ENCODE results near the gene SPOCK2. TPM values are rescaled to one million over a fixed set of nuclear protein-coding genes. Genes with fewer than 3 reads are reported as not detected.

SPOCK2 gene
- total RNA-seq, 2 donors from 2014 or later: 5.1 to 163 TPM

DNA sequence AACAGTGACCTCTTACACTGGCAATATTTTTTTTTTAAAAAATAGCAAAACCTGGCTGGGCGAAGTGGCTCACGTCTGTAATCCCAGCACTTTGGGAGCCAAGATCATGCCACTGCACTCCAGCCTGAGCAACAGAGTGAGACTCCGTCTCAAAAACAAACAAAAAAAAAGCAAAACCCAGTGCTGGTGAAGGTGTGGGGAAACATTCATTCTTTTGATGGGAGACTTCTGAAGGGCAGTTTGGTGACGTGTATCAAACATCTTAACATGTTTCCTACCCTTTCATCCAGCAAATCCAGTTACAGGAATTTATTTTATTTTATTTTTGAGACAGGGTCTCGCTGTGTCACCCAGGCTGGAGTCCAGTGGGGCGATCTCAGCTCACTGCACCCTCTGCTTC lies 66.1 kb downstream of the SPOCK2 start:
- H3K4me3 ChIP-seq: no peak overlapping the region
- TF ChIP-seq POLR2A (IDR thresholded peaks at IDR 0.05) (no peak), POLR2AphosphoS5 (IDR thresholded peaks at IDR 0.05) (no peak)
- TF ChIP-seq, protein P1, sequence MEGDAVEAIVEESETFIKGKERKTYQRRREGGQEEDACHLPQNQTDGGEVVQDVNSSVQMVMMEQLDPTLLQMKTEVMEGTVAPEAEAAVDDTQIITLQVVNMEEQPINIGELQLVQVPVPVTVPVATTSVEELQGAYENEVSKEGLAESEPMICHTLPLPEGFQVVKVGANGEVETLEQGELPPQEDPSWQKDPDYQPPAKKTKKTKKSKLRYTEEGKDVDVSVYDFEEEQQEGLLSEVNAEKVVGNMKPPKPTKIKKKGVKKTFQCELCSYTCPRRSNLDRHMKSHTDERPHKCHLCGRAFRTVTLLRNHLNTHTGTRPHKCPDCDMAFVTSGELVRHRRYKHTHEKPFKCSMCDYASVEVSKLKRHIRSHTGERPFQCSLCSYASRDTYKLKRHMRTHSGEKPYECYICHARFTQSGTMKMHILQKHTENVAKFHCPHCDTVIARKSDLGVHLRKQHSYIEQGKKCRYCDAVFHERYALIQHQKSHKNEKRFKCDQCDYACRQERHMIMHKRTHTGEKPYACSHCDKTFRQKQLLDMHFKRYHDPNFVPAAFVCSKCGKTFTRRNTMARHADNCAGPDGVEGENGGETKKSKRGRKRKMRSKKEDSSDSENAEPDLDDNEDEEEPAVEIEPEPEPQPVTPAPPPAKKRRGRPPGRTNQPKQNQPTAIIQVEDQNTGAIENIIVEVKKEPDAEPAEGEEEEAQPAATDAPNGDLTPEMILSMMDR (IDR thresholded peaks at IDR 0.05): no peak
- no peaks in the 10 kb centered on the region for H3K4me1 ChIP-seq (replicated peaks)
- 70% methylated on average over 6 of the region's 6 CpGs for WGBS
- no peak for DNase-seq (ENCODE audit: low spot score)
- H3K27me3 ChIP-seq (replicated peaks; ENCODE audit: insufficient read depth): no peaks in the 10 kb centered on the region
- intact Hi-C loops (cut with DNase I): no loop called here
- no peak overlapping the region for H3K27ac ChIP-seq
- H3K9me3 ChIP-seq: no peaks in the 10 kb centered on the region
- no peaks in the 10 kb centered on the region for H3K36me3 ChIP-seq

DNA sequence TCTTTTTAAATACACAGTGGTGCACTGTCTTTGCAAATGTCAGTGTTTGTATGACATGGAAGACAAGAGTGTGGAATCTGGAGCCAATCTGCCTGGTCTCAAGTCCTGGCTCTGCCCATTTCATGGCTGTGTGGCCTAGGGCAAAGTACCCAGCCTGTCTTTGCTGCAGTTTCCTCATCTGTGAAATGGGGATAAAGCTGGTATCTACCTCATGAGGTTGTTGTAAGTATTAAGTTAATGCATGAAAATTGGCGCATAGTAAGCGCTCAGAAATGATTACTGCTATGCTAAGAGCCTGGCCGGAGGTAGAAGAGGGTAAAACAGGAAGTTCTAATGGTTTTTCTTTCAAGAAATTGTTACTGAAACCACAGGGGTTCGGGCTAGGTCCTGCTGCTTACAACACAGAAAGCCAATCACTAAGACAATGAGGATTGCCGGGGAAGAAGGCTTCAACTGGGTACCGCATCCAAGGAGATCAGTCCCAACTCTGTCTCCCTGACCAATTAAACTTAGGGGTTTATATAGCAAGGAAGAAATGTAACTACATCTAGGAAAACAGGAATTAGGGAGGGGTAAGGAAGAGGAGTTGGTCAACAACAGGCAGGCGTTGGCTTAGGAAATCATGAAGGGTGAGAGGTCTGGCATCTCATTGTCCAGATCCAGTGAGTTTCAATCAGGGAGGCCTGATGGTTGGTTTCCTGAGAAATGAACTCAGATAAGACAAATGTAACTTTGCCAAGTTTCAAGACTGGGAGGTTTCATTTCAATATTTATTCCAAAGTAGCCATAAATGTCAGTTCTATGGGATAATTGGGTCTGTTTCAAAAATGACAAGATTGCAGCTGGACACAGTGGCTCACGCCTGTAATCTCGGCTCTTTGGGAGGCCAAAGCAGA lies 67.2 kb downstream of the SPOCK2 start:
- Histone ChIP-seq H3K27ac (no peak overlapping the region), H3K4me3 (no peak overlapping the region)

DNA sequence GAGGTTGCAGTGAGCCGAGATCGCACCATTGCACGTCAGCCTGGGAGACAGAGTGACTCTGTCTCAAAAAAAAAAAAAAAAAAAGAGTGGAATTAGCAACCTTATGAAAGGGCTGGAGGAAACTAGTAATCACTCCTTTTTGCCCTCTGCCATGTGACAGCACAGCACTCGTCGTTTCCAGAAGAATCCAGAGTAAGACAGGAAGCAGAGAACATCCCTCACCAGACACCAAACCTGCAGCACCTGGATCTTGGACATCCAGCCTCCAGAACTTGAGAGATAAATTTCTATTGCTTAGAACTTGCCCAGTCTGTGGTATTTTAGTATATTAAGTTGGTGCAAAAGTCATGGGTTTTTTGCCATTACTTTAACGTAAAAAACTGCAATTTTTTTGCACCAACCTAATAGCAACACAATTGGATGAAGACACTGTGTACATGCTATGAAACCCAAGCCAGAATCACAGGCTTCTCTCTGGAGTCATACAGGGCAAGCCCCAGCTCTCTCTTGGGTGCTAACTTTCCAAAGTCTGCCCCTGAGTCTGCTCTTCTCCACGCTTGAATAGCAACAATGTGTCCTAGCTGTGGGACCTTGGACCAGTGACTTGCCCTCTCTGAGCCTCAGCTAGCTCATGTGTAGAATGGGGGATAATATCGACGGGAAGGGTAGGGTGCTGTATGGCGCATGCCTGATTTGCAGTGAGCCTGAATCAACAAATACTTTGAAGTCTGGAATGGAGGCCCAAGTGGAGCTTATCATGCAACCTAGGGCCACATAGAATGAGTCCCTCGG lies 69.1 kb downstream of the SPOCK2 start:
- TF ChIP-seq POLR2AphosphoS5 (IDR thresholded peaks at IDR 0.05): no peak
- no peaks in the 10 kb centered on the region for H3K27me3 ChIP-seq (replicated peaks; ENCODE audit: insufficient read depth)
- H3K36me3 ChIP-seq: no peaks in the 10 kb centered on the region
- H3K4me1 ChIP-seq (replicated peaks): no peaks in the 10 kb centered on the region
- no peaks in the 10 kb centered on the region for H3K9me3 ChIP-seq
- no peak overlapping the region for H3K27ac ChIP-seq
- no peak for DNase-seq (ENCODE audit: low spot score)
- H3K4me3 ChIP-seq: no peak overlapping the region
- WGBS: 87% methylated on average over 11 of the region's 11 CpGs
- intact Hi-C loops (cut with DNase I): no loop called here

More for the DNA sequence above, 67.2 kb downstream of the SPOCK2 start:
- 61% methylated on average over 9 of the region's 9 CpGs for whole genome bisulfite sequencing
- no peak for DNase-seq (ENCODE audit: low spot score)
- intact Hi-C loops (cut with DNase I): no loop called here
- TF ChIP-seq, protein P1 (IDR thresholded peaks at IDR 0.05): no peak
- no peak for TF ChIP-seq POLR2A (IDR thresholded peaks at IDR 0.05)
- no peak for TF ChIP-seq POLR2AphosphoS5 (IDR thresholded peaks at IDR 0.05)
- H3K36me3 ChIP-seq: no peaks in the 10 kb centered on the region
- no peaks in the 10 kb centered on the region for H3K9me3 ChIP-seq
- H3K27me3 ChIP-seq (replicated peaks; ENCODE audit: insufficient read depth): no peaks in the 10 kb centered on the region
- no peaks in the 10 kb centered on the region for H3K4me1 ChIP-seq (replicated peaks)

DNA sequence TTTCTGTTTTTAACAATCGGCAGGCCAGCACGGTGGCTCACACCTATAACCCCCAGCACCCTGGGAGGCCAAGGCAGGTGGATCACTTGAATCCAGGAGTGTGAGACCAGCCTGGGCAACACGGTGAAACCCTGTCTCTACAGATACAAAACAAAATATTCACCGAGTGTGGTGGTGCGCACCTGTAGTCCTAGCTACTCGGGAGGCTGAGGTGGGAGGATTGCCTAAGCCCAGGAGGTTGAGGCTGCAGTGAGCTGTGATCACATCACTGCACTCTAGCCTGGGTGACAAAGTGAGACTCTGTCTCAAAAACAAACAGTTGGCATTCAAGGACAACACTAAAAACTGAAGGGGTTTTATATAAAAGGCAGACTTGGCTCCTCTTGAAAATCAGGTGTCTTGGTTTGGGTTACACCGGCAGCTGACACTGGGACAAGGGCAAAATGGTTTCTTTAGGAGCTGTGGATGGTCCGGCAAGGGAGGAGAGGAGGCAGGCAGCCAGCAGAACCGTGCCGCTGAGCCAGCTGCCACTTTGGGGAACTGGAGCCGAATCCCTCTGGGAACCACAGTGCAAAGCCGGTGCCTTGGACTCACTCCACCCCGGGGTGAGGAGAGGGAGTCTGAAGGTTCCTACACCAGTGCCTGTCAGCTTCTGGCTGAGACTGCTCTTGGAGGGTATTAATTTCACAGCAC lies 71.6 kb downstream of the SPOCK2 start:
- 54% methylated on average over 13 of the region's 13 CpGs for WGBS
- intact Hi-C loops (cut with DNase I): no loop called here
- no peak overlapping the region for H3K27ac ChIP-seq

More for the DNA sequence above, 71.6 kb downstream of the SPOCK2 start:
- no peaks in the 10 kb centered on the region for H3K4me1 ChIP-seq (replicated peaks)
- H3K27me3 ChIP-seq (replicated peaks; ENCODE audit: insufficient read depth): no peaks in the 10 kb centered on the region
- H3K9me3 ChIP-seq: no peaks in the 10 kb centered on the region
- no peak overlapping the region for H3K4me3 ChIP-seq
- no peak for TF ChIP-seq POLR2A (IDR thresholded peaks at IDR 0.05)
- no peak for TF ChIP-seq POLR2AphosphoS5 (IDR thresholded peaks at IDR 0.05)
- TF ChIP-seq, protein P1 (IDR thresholded peaks at IDR 0.05): no peak
- no peak for DNase-seq (ENCODE audit: low spot score)
- no peaks in the 10 kb centered on the region for H3K36me3 ChIP-seq

All from prostate gland (tissue), 2 donors.